Ovary (tissue), 9 donors: ENCODE results near the gene HOXC13. TPM values are rescaled to one million over a fixed set of nuclear protein-coding genes. Genes with fewer than 3 reads are reported as not detected.

Experiments
- DNase-seq, 5 donors: peaks; one replicate each; pipeline ENCODE4 v3.0.0-alpha.2; 2019 to 2020
- H3K27ac ChIP-seq, 2 donors: fragments of 200-600 bp; one replicate each; pipeline versions ENCODE4 v1.5.1 to v1.8.0; 2019 to 2022
- H3K27me3 ChIP-seq: fragments of 200-600 bp; one replicate; pipeline ENCODE4 v1.8.0; 2022
- H3K36me3 ChIP-seq: fragments of 200-600 bp; sonication (generic); one replicate; pipeline ENCODE4 v1.5.1; 2019
- H3K4me1 ChIP-seq: one replicate; pipeline ENCODE4 v1.8.1; 2013; ENCODE audit warnings: mild to moderate bottlenecking, moderate library complexity; ENCODE audit not compliant: insufficient read depth
- H3K4me3 ChIP-seq: fragments of 200-600 bp; sonication (generic); one replicate; pipeline ENCODE4 v1.5.1; 2017
- H3K9me3 ChIP-seq, 2 donors: fragments of 200-600 bp in 1 of 2; sonication (generic) in 1 of 2; one replicate each; pipeline versions ENCODE4 v1.5.1 to v1.8.1; 2013 to 2019; ENCODE audit warnings: mild to moderate bottlenecking in 1 of 2, moderate library complexity in 1 of 2
- CTCF ChIP-seq, 3 donors: fragments of 450-650 bp in 2 of 3; fragments of 200-600 bp in 1 of 3; IDR thresholded peaks; one replicate each; pipeline versions ENCODE4 v1.5.1 to v1.8.0; 2016 to 2022; ENCODE audit warnings: antibody characterized with exemption in 3 of 3, mild to moderate bottlenecking in 1 of 3
- EP300 ChIP-seq: sonication (generic); formaldehyde crosslinking; IDR thresholded peaks from one replicate; pipeline ENCODE4 v1.6.1; 2017; ENCODE audit warnings: antibody characterized with exemption
- POLR2A ChIP-seq: fragments of 450-650 bp; IDR thresholded peaks from one replicate; pipeline ENCODE4 v1.6.1; 2017; ENCODE audit warnings: antibody characterized with exemption, mild to moderate bottlenecking, moderate library complexity
- WGBS, 3 donors: extraction: QIAGEN DNeasy Blood & Tissue Kit in 1 of 3; methylation state at CpG; one replicate each; pipeline versions ENCODE4 v1.1.5 to v1.1.7; 2013 to 2017; 5-methylcytosine and 5-hydroxymethylcytosine counted together
- intact Hi-C, 4 donors: fragments of 100-400 bp; cut with DNase I; formaldehyde crosslinking; loops; one replicate each; pipeline versions ENCODE4 v1.11.0 to v1.15.1; 2022 to 2023
- polyA plus RNA-seq, 2 donors: library from polyadenylated mRNA; stranded (reverse); fragments of 200-250 nt in 1 of 2; fragments of 350-450 nt in 1 of 2; fragmentation: Illumina TruSeq in 1 of 2; extraction: RNeasy Lipid Tissue Mini Kit (QIAGEN cat#74804) in 1 of 2; gene quantifications; one replicate each; pipeline ENCODE4 v1.2.3, GENCODE V29; 2013 to 2014
- total RNA-seq, 7 donors: library from RNA; depleted of rRNA in 2 of 7; stranded (reverse); fragments of >200 nt in 2 of 7; fragmentation: NEBNext Ultra II Directional in 3 of 7; extraction: Animal tissue kit (Norgen Biotek cat#: 25700) in 3 of 7; gene quantifications; one replicate each; pipeline versions ENCODE4 v1.1.0 to v1.2.4, GENCODE V29; 2016 to 2023
- donor health status: DM: no; HTN: no; CAD: no; lungs with moderate emphysema.
- donor health status: DM: no; HTN: no; CAD: no.
- donor health status: Bipolar disorder and iron deficiency.
- donor health status: DM: yes; HTN: yes; CAD: no.
- donor health status: DM: no; HTN: no; CAD: no.
- donor health status: DM: yes; HTN: yes; CAD: no.

Gene HOXC13
- total and polyA plus RNA-seq, 9 donors = not detected

GRCh38 chr12:53961025-53961761 lies 22.6 kb downstream of the HOXC13 start:
- no peak overlapping the region for H3K4me3 ChIP-seq
- intact Hi-C loops = no loop called here

GRCh38 chr12:53963005-53963404 lies 24.4 kb downstream of the HOXC13 start:
- intact Hi-C loops = no loop called here

More at GRCh38 chr12:53961025-53961761, 22.6 kb downstream of the HOXC13 start:
- Histone ChIP-seq H3K36me3 (no peaks in the 10 kb centered on the region), H3K27ac (no peak overlapping the region), H3K9me3 (no peaks in the 10 kb centered on the region), H3K4me1 (peaks cover 2% of the 10 kb centered on the region), H3K27me3 (peaks cover 13% of the 10 kb centered on the region)
- 2 to 9% (median 3%) methylated on average over 36 to 72 of the region's 72 CpGs for WGBS, 3 donors
- TF ChIP-seq EP300 (no peak), POLR2A (no peak), CTCF (IDR thresholded peaks at IDR 0.05) (no peak)
- DNase-seq = no peak

GRCh38 chr12:53963434-53964314 lies 25.0 kb downstream of the HOXC13 start:
- TF ChIP-seq POLR2A = no peak
- TF ChIP-seq EP300 = no peak
- TF ChIP-seq CTCF (IDR thresholded peaks at IDR 0.05) = no peak
- H3K4me1 ChIP-seq = peaks cover 2% of the 10 kb centered on the region
- H3K4me3 ChIP-seq = no peak overlapping the region
- 13 to 25% (median 15%) methylated on average over 38 of the region's 38 CpGs for WGBS, 3 donors
- DNase-seq = no peak
- H3K9me3 ChIP-seq = no peaks in the 10 kb centered on the region
- intact Hi-C loops = no loop called here
- H3K27me3 ChIP-seq = peaks cover 17% of the 10 kb centered on the region
- no peaks in the 10 kb centered on the region for H3K36me3 ChIP-seq
- H3K27ac ChIP-seq = no peak overlapping the region

More at GRCh38 chr12:53963005-53963404, 24.4 kb downstream of the HOXC13 start:
- TF ChIP-seq POLR2A (no peak), EP300 (no peak), CTCF (IDR thresholded peaks at IDR 0.05) (no peak)
- H3K4me3 ChIP-seq = no peak overlapping the region
- peaks cover 2% of the 10 kb centered on the region for H3K4me1 ChIP-seq
- no peaks in the 10 kb centered on the region for H3K9me3 ChIP-seq
- H3K27me3 ChIP-seq = peaks cover 17% of the 10 kb centered on the region
- no peak overlapping the region for H3K27ac ChIP-seq
- H3K36me3 ChIP-seq = no peaks in the 10 kb centered on the region
- 29 to 50% (median 29%) methylated on average over 7 of the region's 7 CpGs for WGBS, 3 donors
- no peak for DNase-seq

GRCh38 chr12:53964315-53964713 lies 25.7 kb downstream of the HOXC13 start:
- Histone ChIP-seq H3K27me3 (peaks cover 17% of the 10 kb centered on the region), H3K27ac (no peak overlapping the region)

More at GRCh38 chr12:53964315-53964713, 25.7 kb downstream of the HOXC13 start:
- TF ChIP-seq CTCF (IDR thresholded peaks at IDR 0.05) (no peak), POLR2A (no peak), EP300 (no peak)
- Histone ChIP-seq H3K36me3 (no peaks in the 10 kb centered on the region), H3K4me3 (no peak overlapping the region), H3K9me3 (no peaks in the 10 kb centered on the region), H3K4me1 (peaks cover 2% of the 10 kb centered on the region)
- 9 to 29% (median 20%) methylated on average over 2 of the region's 2 CpGs for WGBS, 3 donors
- DNase-seq = no peak
- intact Hi-C loops = no loop called here
